HG03354 (cell line): ENCODE results near the gene KLHDC7B.

Experiments
- ATAC-seq: cut with Tn5 transposase; IDR thresholded peaks from one replicate; pipeline ENCODE4 v1.9.1; 2021; ENCODE audit warnings: mild to moderate bottlenecking; ENCODE audit not compliant: unreplicated experiment, poor library complexity, severe bottlenecking

KLHDC7B gene

DNA sequence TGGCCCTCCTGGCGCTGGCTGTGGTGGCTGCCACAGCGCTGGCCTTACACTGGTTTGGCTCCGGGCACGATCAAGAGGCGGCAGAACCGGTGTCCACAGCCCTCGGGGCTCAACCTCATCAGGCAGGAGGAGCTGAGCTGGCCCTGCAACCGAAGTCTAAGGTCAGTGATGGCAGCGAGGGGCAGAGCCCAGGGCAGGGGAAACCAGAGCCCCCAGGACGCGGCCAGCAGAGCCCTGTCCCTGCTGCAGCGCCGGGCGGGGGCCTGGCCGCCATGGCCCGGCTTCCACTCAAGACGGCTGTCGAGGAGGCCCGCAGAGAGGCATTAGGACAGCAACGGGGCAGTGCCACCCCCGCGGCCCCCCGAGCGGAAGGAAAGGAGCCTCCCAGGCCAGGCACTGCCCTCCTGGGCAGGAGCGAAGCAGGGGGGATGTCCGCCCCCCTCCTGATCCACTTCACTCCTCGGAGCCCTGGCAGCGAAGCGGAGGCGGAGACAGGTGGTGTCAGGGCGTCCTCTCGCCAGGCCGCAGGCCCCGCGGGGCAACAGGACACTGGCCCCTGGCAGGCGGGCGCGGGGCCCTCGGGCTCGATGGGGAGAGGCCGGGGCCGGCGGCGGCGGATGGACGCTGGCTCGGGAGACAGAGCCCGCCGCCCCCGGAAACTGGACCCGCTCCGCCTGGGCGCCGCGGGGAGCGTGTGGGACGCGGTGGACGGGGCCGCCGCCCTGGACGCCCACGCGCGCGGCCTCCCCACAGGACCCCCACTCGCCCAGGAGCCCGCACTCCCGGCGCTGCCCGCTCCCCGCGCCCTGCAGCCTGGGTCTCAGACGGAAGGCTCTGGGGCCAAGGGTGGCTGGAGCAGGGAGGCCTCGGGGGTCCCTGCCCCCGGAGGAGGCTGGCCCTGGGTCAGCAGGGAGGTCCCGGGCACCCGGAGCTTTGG lies 895 bp downstream of the KLHDC7B start:
- no peak for ATAC-seq

DNA sequence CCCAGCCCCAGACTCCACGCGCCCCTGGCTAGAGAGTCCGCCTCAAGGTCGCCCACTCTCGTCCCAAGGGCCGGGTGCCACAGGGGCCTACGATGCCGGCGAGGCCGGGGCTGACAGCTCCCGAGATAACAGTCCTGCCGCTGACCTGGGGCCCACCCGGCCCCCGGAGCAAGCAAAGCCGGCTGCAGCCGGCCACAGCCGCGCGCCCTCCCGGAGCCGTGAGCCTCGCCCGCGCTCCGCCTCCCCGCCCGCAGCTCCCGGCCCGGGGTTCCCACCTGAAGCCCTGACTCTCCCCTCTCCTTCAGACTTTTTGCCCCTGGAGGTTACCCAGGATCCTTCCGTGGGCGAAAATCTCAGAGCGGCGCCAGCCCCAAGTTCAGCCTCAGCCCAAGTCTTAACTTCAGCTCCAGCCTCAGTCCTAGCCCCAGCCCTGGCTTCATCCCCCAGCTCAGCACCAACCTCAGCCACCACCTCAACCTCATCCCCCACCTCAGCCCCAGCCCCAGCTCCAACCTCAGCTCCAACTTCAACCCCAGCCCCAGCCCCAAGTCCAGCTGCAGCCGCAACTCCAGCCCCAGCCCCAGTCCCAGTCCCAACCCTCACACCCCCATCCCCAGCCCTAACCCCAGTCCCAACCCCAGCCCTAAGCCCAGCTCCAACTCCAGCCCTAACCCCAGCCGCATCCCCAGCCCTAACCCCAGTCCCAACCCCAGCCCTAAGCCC lies 1.7 kb downstream of the KLHDC7B start:
- no peak for ATAC-seq

DNA sequence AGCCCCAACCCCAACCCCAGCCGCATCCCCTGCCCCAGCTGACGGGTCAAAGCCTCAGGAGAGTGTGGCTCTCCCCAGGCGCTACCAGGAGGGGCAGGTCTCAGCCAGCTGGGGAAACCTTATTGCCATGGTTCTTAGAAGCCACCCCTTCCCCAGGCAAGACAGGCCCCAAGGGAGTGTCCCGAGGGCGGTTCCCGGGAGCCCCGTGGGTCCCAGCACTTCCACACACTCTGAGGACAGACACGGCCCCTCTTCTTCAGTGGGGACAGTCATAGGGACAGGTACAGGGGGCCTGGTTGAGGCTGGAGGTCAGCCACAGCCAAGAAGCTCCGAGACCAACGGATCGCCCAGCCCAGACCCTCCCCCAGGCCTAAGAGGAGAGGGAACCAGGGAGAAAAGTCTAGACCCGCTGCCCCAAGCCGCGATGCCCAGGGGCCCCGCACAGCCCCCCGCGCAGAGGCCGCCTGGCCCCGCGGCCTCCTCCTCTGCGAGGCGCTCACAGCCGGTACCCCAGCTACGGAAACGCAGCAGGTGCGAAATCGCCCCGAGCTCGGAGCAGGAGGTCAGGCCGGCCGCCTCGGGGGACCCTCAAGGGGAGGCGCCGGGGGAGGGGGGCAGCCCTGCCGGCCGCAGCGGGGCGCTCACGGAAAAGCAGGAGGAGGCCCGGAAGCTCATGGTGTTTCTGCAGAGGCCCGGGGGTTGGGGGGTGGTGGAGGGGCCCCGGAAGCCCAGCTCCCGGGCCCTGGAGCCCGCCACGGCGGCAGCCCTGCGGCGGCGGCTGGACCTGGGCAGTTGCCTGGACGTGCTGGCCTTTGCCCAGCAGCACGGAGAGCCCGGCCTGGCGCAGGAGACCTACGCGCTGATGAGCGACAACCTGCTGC lies 2.6 kb downstream of the KLHDC7B start:
- no peak for ATAC-seq

DNA sequence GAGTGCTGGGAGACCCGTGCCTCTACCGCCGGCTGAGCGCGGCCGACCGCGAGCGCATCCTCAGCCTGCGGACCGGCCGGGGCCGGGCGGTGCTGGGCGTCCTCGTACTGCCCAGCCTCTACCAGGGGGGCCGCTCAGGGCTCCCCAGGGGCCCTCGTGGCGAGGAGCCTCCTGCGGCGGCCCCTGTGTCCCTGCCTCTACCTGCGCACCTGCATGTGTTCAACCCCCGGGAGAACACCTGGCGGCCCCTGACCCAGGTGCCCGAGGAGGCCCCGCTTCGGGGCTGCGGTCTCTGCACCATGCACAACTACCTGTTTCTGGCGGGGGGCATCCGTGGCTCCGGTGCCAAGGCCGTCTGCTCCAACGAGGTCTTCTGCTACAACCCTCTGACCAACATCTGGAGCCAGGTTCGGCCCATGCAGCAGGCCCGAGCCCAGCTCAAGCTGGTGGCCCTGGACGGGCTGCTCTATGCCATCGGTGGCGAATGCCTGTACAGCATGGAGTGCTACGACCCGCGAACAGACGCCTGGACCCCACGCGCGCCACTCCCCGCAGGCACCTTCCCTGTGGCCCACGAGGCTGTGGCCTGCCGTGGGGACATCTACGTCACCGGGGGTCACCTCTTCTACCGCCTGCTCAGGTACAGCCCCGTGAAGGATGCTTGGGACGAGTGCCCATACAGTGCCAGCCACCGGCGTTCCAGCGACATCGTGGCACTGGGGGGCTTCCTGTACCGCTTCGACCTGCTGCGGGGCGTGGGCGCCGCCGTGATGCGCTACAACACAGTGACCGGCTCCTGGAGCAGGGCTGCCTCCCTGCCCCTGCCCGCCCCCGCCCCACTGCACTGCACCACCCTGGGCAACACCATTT lies 3.5 kb downstream of the KLHDC7B start:
- ATAC-seq, result no peak

DNA sequence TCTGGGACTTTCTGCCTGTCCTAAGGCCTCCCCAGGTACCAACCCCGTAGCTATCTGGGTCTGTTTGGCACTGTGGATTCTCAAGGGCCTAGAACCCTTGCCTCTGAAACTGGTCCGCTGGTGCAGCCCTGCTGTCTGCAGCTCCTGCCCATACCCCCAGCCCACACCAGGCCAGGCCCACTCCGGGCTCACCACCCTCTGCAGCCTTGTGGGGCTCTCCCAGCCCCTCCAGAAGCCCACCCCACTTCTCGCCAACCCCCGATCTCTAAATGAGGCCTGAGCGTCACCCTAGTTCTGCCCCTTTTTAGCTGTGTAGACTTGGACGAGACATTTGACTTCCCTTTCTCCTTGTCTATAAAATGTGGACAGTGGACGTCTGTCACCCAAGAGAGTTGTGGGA lies 4.7 kb downstream of the KLHDC7B start:
- ATAC-seq, result no peak

DNA sequence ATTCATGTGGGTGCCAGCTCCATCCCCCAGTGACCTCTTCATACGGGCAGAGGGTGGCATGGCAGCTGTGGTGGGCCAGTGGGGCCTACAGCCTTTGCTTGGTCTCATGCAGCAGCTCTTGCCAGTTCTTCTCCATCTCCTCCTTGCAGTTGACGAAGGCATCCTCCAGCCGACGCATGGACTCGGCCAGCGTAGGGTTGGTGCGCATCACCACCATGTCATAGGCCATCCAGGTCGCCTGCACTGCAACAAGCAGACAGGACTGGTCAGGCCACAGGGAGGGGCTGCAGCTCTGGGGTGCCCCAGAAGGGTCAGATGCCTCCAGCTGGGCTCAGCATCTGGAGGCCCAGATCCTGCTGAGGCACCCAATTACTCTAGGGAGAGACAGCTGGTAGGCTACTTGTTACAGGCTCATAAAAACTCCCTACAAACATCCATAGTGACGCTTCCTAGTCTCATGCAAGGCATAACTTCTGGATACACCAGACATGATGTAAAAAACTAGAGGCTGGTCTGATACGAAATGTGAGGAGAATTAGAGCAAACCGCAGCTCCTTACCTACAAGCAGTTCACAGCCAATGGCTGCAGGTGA lies 5.6 kb downstream of the KLHDC7B start:
- ATAC-seq, result no peak

DNA sequence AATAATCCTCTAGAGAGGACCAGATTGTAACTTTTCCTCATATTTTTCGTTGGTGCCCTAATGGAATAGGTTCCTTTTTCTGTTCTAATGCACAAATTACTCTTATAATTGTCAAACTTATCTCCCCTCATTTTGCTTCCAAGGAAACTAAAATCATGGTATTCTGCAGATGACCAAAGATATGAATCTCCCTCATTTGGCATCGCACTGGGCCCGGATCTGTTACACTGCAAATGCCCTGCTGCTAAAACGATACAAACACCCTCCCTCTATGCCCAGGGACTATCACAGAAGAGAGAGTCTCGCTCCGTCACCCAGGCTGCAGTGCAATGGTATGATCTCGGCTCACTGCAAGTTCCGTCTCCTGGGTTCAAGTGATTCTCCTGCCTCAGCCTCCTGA lies 7.6 kb downstream of the KLHDC7B start:
- no peak for ATAC-seq

DNA sequence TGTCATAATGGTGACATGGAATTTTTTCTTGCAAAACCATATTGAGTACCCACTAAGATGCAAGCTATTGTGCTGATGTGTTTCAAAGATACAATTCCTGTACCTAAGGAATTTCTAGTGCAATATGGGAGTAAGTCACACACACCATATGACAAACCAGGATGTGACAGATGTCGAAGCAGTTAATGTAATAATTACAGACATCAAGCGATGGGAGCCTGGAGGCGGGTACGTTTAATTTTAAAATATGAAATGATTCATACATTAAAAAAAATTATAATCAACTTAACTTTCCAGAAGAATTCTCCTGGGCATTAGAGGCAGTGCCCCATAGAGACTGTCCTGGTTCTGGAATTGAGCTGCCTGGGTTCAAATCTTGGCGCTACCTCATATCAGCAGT lies 11.0 kb downstream of the KLHDC7B start:
- no peak for ATAC-seq

DNA sequence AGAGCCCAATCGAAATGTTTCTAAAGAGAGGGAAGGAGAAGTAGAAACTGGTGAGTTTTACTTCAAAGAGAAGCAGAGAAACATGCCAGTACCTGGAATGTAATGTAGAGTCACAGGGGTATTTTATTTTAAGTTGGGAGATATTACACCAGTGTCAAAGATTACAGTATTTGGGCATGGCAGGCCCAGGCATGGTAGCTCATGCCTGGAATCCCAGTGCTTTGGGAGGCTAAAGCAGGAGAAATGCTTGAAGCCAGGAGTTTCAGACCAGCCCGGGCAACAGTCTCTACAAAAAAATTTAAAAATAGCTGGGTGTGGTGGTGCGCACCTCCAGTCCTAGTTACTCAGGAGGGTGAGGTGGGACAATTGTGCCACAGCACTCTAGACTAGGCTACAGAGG lies 14.3 kb downstream of the KLHDC7B start:
- ATAC-seq, result no peak

DNA sequence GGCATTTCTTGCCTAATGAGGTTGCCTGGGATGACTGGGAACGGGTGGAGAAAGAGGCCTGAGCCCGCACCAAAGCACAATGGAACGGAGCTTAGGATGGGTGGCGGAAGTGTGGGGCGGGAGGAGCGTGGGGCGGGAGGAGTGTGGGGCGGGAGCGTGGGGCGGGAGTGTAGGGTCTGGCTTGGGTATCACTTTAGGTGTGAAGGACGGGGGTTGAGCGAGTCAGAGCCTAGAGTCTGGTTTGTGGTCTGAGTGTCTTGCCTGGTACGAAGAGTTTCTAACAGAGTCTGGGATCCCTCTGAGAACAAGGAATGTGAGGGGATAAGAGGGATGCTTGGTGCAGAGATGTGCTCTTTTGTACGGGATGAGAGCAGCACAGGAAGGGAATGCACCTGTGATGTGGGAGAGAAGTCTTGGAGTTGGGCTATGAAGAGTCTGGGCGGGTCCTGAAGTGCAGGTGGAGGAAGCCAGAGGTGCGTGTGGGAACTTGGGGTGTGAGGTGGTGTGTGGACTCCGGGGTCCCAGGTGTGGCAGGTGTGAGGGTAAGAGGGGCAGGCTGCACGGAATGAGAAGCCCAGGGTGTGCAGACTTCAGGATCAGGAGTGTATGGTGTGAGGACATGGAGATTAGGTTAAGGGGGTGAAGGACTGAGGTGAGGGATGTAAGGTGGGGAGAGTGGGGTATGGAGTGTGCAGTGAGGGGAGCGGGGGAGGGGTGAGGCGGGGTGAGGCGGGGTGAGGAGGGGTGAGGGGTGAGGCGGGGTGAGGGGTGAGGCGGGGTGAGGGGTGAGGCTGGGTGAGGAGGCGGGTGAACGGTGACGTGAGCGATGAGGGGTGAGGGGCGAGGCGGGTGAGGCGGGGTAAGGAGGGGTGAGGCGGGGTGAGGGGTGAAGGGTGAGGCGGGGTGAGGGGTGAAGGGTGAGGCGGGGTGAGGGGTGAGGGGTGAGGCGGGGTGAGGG lies 16.0 kb downstream of the KLHDC7B start:
- no peak for ATAC-seq

DNA sequence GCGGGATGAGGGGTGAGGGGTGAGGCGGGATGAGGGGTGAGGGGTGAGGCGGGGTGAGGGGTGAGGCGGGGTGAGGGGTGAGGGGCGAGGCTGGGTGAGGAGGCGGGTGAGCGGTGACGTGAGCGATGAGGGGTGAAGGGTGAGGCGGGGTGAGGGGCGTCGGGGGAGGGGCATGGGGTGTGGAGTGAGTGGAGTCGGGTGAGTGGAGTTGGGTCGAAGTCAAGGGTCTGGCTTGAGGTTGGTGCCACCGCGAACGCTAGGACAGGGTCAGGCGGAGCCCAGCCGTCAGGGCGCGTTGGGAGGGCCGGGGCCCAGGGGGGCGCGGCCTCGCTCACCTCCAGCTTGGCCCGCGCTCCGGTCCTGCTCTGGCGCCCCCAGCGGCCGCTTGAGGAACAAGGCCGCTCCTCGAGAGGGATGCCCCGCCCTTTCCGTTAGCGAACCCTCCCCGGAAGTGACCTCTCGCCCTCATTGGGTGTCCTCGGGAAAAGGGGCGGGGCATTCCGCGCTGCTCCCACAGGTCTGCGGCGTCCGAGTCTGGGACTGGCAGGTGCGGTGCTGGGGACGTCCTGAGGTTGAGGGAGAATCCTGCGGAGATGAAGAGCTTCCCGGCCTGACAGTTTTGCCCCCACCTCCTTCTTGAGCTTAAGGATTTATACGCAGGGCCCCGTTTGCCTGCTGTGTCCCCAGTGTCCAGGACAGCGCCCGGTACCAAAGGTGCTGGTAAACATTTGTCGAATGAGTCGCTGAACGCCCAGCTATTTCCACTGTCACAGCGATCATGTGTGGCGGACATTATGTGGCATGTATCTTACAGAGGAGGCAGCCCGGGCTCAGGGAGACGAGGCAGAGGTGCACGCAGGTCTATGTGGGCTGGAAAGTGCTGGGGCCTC lies 17.1 kb downstream of the KLHDC7B start, which contains the start of gene SYCE3:
SYCE3 (minus strand) TSS at position 397 of the 890 bp plus-strand sequence. CDS start 6,514 bp downstream, outside the sequence.
- peak; percentile 96 for ATAC-seq

DNA sequence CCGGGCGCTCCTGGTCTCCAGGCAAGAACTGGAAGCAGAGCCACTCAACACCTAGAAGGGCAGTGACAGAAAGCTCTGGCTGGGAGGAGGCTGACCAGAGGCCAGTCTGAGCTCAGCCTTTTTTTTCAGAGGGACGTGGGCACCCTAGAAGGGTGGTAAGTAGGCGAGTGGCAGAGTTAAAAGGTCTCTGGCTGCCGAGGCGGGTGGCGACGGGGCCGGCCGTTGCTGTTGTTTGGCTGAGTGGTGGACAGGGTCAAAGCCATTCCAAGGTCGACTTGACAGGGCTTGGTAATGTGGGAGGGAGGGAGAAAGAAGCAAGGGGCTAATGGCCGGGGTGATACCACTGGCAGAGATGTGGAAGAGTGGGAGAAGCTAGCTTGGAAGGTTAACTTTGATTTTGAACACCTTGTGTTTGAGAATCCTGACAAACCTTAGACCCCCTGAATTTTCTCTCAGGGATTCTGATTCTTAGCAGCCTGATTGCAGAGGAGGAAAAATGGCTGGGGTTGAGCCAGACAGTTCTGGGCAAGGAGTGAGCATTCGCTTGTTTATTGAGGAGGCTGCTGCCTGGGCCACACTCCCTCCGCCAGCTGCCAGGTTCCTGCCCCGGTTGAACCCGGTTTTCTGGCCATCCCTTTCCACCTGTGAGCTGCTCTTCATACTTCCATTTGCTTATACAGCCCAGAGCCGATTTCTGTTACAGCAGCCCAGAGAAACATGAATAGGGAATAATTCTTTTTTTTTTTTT lies 17.9 kb downstream of the KLHDC7B start:
- ATAC-seq, result no peak

DNA sequence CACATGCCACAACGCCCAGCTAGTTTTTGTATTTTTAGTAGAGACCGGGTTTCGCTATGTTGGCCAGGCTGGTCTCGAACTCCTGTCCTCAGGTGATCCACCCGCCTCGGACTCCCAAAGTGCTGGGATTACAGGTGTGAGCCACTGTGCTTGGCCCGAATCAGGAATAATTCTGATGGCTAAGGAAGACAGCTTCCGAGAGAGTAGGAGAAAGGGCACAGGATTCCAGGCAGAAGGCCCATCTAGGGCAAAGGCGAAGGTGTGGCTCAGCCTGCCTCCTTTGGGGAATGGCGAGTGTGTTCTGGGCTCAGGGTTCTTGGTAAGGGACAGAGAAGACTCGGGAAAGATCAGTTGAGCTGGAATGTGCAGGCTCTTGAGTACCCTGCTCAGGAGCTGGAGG lies 18.6 kb downstream of the KLHDC7B start:
- no peak for ATAC-seq

DNA sequence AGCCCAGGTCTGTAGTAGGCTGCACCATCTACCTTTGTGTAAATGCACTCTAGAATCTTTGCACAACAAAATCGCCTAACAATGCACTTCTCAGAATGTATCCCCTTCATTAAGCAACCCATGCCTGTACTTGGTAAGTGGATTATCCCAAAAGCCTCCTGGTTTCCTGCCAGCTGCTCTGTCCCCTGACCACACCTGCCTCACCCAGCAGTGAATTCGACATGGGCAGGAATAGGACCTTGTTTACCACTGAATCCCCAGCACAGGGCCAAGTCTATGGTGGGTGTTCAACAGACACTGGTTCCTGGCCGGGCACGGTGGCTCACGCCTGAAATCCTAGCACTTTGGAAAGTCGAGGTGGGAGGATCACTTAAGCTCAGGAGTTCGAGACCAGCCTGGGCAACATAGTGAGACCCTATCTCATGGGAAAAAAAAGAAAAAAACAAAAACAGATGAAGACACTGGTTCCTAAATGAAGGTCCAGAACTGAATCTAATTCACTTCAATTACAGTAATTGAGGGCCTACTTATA lies 22.1 kb downstream of the KLHDC7B start:
- no peak for ATAC-seq

DNA sequence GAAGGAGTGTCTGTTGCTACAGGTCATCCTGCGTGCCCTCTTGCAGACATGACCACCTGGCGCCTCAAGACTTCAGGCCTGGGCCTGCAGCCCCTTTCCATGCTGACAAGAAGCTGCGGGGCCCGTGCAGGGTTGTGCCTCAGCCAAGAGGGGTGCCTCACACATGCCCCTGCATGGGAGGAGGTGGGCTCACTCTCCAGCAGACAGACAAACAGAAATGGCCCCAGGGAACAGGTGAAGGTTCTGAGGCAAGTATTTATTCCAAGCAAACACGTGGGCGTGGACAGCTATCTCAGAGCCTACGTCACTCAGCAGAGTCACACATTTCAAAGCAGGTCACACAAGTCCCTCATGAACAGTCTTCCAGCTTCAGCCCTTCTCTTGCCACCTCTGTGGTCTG lies 22.9 kb downstream of the KLHDC7B start:
- no peak for ATAC-seq

DNA sequence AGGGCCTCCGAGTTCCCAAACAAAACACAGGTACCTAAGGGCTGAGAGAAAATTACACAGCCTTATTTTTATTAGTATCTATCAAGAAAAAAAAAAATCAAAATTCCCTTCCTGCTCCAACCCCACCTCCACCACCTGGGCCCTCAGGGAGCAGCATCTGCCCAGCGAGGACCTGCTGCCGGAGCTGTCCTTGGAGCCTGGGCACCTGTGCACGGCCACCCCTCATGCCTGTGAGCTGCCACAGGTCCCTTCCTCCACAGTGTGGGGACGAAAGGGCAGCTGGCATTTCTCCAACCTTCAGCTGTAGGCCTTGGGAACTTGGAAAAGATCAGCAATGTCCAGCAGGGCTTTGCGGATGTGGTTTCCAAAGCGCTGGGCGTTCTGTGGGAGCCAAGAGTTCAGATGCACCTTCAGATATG lies 23.4 kb downstream of the KLHDC7B start:
- ATAC-seq, result no peak
